DMS 273 treated with DMSO at 0.1 percent for 48 hours (cell line): Measurements from ENCODE around the gene DUSP14.
"Not testable (repeated sequence)": the region's sequence is repeated elsewhere in the genome, so short reads cannot be mapped to it uniquely, and the experiment has no call there.

Experiments used
- DNase-seq: peaks from one replicate; lab custom pipeline; 2025; lab: John Stamatoyannopoulos, UW

The DUSP14 gene

GRCh38 chr17:37483311-37484039 lies 6.2 kb upstream of the DUSP14 start:
- peak; percentile 87 for DNase-seq

GRCh38 chr17:37485938-37486570 lies 3.6 kb upstream of the DUSP14 start:
- no peak for DNase-seq

GRCh38 chr17:37488009-37488604 lies 1.6 kb upstream of the DUSP14 start:
- DNase-seq: peak; percentile 57

DNA sequence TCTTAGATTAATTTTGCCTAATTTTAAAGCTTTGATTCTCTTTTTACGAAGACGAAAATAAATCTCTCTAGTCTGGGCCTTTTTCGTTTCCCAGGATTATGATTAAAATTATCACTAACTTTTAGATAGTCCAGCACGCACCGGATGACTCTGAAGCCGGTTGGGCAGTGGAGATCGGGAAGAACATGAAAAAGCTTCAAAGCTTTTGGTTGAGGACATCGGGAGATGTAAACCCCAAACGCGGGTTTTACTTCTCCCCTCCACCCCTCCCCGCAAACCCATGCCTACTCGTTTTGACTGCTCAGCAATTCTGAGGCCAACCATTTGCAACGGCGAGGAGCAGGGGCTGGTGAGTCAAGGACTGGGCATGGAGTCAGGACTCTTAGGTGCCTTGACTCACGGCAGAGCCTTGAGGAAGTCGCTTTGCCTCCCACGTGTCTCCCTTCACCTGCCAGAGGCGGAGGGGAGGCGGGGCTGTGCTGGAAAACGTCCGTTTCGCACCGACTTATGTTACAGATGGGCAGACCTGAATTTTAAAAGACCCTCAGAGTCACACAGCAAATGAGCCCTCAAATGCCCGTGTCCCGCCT lies 989 bp upstream of the DUSP14 start:
- DNase-seq: peak; percentile 14

GRCh38 chr17:37490022-37490587 lies 414 bp downstream of the DUSP14 start:
- peak; percentile 29 for DNase-seq

DNA sequence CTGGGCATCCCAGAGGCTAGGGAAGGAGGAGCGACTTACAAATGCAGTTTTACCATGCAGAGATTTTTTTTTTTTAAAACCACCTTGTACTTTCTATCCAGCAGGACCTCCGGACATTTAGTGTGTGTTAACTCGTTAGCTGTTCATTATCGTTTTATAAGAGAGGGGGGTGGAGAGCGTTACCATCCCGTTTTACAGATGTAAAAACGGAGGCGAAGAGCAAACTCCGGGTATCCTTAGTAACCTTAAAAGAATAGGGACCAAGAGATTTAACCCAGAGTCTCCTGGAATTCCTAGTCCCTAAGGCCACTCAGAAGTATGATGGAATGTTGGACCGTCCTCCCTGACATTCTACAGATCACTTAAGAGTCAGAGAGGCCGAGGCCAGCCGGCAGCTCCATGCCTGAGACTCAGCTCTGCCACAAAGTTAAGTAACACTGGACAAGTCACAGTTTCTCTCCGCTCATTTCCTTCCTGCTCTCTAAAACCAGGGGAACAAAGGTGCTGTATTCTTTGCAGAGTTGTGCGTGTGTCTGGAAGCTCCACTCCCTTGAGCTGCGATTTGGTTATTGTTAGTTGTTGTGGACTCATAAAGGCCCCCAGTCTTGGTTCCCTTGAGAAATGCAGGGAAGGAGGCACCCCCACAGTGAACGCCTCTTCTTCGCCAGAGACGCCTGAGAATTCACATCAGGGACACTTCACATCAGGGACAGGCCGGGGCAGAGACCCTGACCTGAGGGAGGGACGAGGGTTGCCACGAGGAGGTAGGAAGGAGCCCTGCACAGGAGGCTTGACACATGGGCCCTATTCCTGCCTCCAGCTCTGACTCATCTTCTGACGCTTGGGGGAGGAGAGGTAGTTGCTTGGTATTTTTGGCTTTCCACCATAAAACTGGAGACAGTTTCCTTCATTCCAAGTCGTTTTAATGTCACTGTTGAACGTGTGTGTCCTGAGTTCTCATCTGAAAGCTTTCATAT lies 1.2 kb downstream of the DUSP14 start:
- peak; percentile 39 for DNase-seq

DNA sequence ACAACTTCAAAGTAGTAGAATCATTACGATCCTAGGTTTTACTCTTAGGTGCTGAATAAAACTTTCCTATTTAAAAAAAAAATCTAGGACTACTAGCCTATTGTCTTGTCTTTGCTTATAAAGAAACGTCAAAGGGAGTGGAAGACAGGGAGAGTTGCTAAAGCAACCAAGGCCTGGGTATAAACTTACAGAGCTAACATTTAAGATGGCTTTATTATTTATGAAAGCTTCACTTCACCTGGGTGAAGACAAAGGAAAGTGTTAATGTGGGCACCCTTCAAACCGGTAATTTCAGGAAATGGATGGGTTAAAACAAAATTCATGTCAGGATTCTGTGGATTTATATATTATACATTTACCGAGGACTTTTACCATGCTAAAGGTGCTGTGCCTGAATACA lies 2.5 kb downstream of the DUSP14 start:
- no peak for DNase-seq

DNA sequence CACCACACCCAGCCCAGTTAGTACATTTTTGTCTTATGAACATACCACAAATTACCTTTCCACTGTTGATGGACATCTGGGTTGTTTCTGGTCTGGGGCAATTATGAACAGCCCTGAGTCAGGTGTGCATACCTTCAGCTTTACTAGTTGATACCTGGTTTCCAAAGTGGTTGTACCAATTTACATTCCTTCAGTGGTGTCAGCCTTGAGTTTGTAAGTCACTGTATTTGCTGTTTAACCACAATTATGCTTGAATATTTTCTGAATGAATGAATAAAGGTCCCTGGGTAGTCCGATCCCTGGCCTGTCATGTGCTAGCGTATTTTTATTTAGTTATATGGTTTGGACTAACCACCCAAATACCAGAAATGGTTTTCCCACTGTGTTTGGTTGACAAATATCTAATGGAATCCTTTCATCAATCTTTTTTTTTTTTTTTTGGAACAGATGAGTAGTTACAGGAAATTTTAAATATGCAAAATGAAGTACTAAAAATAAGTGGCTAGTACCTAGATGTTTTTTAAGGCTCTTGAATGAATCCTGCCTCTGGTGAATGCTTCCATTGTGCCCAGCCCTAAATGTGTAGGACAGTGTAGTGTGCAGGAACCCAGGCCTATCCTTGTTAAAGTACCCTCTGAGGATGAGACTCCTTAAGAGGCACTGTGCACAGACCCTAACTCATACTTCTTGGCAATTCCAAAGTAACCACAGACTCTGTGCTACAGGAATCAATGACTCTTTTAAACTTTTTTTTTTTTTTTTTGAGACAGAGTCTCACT lies 3.7 kb downstream of the DUSP14 start:
- DNase-seq: no peak

DNA sequence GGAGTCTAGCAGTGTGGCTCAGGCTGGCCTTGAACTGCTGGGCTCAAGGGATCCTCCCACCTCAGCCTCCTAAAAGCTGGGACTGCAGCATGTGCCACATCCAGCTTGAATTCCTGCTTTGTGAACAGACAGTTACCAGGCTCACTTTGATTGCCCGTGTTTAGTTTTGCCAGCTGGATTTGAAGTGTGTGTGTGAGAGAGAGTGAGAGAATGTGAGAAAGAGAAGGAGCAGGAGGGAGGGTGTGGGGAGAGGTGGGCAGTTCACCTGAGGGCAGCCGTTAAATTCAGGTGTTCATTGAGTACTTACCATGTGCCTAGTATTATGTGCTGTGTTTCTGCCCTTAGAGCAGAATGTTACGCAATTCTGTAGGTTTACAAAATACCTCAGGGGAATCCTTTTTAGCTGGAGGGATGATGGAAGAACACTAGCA lies 4.7 kb downstream of the DUSP14 start:
- DNase-seq: no peak

DNA sequence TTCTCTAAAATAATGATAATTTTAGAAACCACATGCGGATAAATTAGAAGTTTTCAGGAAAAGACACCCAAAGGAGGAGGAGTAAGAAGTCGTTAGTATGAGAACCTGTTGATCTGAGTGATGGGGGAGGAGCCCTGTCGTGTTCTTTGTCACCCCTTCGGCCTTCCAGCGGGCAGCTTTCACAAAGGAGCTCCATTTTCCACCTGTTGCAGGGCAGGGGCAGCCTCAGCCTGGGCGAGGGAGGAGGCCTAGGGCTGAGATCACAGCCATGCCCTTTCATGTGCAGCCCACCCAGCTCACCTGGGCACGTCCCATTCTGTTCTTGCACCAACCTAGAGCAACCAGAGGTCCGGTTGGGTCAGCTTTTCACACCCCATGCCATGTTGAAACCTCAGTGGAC lies 5.3 kb downstream of the DUSP14 start:
- no peak for DNase-seq

DNA sequence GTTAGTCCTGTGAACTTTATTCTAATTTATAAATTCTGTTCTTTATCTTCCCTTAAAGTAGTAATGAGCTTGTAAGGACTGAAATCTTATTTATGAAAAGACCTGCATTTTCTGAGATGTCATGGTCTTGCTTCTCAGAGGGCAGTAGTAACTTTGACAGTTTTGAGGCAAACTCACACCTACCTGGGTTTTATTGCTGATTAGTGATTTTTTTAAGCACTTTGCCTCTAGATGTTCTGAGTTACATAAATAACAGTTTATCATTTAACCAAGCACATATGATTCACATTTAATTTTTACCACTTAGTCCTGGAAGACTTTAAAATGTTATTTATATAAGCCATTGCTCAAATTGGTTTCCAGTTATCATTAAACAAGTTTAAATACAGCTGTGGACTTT lies 10.7 kb downstream of the DUSP14 start:
- DNase-seq: no peak

GRCh38 chr17:37502009-37502936 lies 12.6 kb downstream of the DUSP14 start:
- no peak for DNase-seq

GRCh38 chr17:37503148-37503547 lies 13.5 kb downstream of the DUSP14 start:
- no peak for DNase-seq

- DNase-seq: no peak
Measured at GRCh38 chr17:37505333-37505732, 15.6 kb downstream of the DUSP14 start.

GRCh38 chr17:37506678-37507077 lies 17.0 kb downstream of the DUSP14 start:
- peak; percentile 55 for DNase-seq

DNA sequence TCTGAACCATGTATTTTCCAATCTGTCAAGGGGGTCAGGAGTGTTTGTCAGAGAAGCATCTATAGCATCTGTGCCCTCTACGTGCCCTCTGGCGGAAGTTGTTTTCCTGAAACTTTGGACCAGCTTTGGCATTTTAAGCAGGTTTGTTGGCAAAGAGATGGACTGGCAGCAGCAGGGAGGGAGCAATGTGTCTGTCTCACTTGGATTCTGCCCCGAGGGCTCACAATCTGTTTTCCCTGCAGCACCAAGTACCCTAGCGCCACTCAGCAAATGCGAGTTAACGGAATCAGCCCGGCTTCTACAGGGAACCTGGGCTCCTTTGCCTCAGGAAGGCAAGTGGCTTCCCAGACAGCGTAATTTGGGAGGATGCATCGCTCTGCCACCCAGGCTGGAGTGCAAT lies 17.4 kb downstream of the DUSP14 start:
- peak; percentile 55 for DNase-seq

GRCh38 chr17:37510056-37510455 lies 20.4 kb downstream of the DUSP14 start:
- DNase-seq: no peak

DNA sequence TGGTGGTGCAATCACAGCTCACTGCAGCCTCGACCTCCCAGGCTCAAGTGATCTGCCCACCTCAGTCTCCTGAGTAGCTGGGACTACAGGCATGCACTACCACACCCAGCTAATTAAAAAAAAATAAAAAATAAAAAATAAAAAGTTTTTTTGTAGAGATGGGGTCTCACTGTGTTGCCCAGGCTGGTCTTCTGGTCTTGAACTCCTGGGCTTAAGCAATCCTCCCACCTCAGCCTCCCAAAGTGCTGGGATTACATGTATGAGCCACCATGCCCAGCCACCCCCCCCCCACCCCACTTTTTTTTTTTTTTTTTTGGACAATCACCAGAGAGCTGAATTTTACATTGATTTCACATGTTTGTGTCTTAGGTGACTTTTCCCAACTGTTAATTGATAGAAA lies 22.0 kb downstream of the DUSP14 start:
- DNase-seq: not testable (repeated sequence)

GRCh38 chr17:37512442-37513068 lies 22.9 kb downstream of the DUSP14 start:
- peak; percentile 87 for DNase-seq
